ENCODE measurements around the gene BAX. TPM values are rescaled to one million over a fixed set of nuclear protein-coding genes. Genes with fewer than 3 reads are reported as not detected.

The BAX gene
- 85.0 and 99.0 TPM in 2 replicates for total RNA-seq

GRCh38 chr19:48954595-48955307, at the start of gene BAX:
Gene BAX, plus strand, starts transcription at chr19:48954875. Its CDS starts 54 bp downstream, at chr19:48954929.

GRCh38 chr19:48933382-48933932, 21.2 kb upstream of the BAX start, which contains the start of gene DHDH:
Gene DHDH, plus strand, starts transcription at chr19:48933699. Its CDS starts 23 bp downstream, at chr19:48933722.

GRCh38 chr19:48965040-48965805, 10.5 kb downstream of the BAX start, which contains the start of gene FTL:
Gene FTL, plus strand, starts transcription at chr19:48965309. Its CDS starts 199 bp downstream, at chr19:48965508.

GRCh38 chr19:48993175-48994034, 38.7 kb downstream of the BAX start, which contains the start of the genes GYS1 and RUVBL2:
Gene GYS1, minus strand, starts transcription at chr19:48993309. Its CDS starts 197 bp downstream, at chr19:48993112.
Gene RUVBL2, plus strand, starts transcription at chr19:48993887. Its CDS starts 25 bp downstream, at chr19:48993912.

Other genes with a start within 250 kb of the BAX start
- gene MAMSTR, start 235.2 kb upstream of the BAX start, total RNA-seq: 0.32 and 0.72 TPM in 2 replicates
- gene RASIP1, start 214.3 kb upstream of the BAX start, total RNA-seq: 2.2 and 3.4 TPM in 2 replicates
- gene IZUMO1, start 208.0 kb upstream of the BAX start, total RNA-seq: not detected in 2 replicates
- 0.32 and 1.1 TPM in 2 replicates for gene FUT1, start 202.2 kb upstream of the BAX start, total RNA-seq
- not detected in 2 replicates for gene FGF21, start 199.4 kb upstream of the BAX start, total RNA-seq
- gene BCAT2, start 143.8 kb upstream of the BAX start, total RNA-seq: 50.5 and 82.1 TPM in 2 replicates
- 0.49 and 1.8 TPM in 2 replicates for gene HSD17B14, start 118.4 kb upstream of the BAX start, total RNA-seq
- 9.7 and 28.4 TPM in 2 replicates for gene PLEKHA4, start 86.3 kb upstream of the BAX start, total RNA-seq
- gene PPP1R15A, start 82.5 kb upstream of the BAX start, total RNA-seq: 51.0 and 87.6 TPM in 2 replicates
- 2.8 TPM in 1 of 2 replicates, not detected in the other for gene TULP2, start 56.1 kb upstream of the BAX start, total RNA-seq
- 580 and 629 TPM in 2 replicates for gene NUCB1, start 54.6 kb upstream of the BAX start, total RNA-seq
- gene DHDH, start 21.2 kb upstream of the BAX start, total RNA-seq: not detected in 2 replicates
- 7,567 and 8,205 TPM in 2 replicates for gene FTL, start 10.4 kb downstream of the BAX start, total RNA-seq
- 135 and 151 TPM in 2 replicates for gene GYS1, start 38.4 kb downstream of the BAX start, total RNA-seq
- 155 and 181 TPM in 2 replicates for gene RUVBL2, start 39.0 kb downstream of the BAX start, total RNA-seq
- gene LHB, start 62.2 kb downstream of the BAX start, total RNA-seq: not detected in 2 replicates
- gene CGB3, start 69.5 kb downstream of the BAX start, total RNA-seq: not detected in 2 replicates
- not detected in 2 replicates for gene CGB2, start 77.0 kb downstream of the BAX start, total RNA-seq
- not detected in 2 replicates for gene CGB1, start 82.0 kb downstream of the BAX start, total RNA-seq
- not detected in 2 replicates for gene CGB5, start 89.0 kb downstream of the BAX start, total RNA-seq
- not detected in 2 replicates for gene CGB8, start 94.2 kb downstream of the BAX start, total RNA-seq
- gene CGB7, start 102.9 kb downstream of the BAX start, total RNA-seq: 0.97 TPM in 1 of 2 replicates, not detected in the other
- not detected in 2 replicates for gene NTF4, start 109.9 kb downstream of the BAX start, total RNA-seq
- gene KCNA7, start 117.8 kb downstream of the BAX start, total RNA-seq: not detected in 2 replicates
- 174 and 218 TPM in 2 replicates for gene SNRNP70, start 130.6 kb downstream of the BAX start, total RNA-seq
- 12.1 and 13.1 TPM in 2 replicates for gene LIN7B, start 159.5 kb downstream of the BAX start, total RNA-seq
- gene C19orf73, start 164.3 kb downstream of the BAX start, total RNA-seq: 0.97 and 2.2 TPM in 2 replicates
- gene PPFIA3, start 164.7 kb downstream of the BAX start, total RNA-seq: 2.8 and 7.6 TPM in 2 replicates
- gene HRC, start 200.5 kb downstream of the BAX start, total RNA-seq: 0.18 and 0.32 TPM in 2 replicates
- gene TRPM4, start 202.9 kb downstream of the BAX start, total RNA-seq: 21.4 and 24.2 TPM in 2 replicates